Measurements from ENCODE around the gene OR6M1.

Gene OR6M1

DNA sequence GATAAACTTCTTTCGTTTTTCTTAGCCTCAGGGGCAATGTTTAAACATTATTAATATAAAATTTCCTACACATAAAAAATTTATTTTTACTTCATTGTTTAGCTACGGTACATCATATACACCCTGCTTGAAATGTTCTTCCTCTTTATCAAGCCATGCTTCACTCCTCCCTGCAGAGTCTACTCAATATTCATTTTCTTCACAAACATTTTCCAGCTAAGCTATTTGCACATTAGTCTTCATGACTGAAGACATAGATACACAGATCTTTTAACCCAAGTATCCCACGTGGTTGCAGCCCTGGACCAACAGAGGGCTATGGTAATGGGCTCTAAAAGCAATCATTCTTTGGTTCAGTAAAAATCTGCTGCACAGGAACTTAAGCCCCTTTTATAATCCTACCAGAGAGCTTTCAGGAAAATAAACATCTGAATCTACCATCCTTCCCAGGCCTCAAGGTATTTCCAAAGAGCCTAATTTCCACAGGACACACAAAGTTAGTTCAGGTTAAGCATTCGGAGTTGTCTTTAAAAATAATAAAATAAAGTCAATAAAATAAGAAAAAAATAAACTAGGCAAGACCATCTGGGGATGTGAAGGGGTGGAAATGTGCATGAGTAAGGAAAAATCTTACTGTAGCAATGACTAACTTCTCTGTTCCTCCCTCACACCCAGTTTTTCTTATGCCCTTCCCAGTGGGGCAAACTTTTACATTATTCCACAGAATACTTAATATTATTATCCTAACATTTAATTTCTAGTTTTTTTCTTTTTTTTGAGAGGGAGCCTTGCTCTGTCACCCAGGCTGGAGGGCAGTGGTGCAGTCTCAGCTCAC, 30.2 kb downstream of the OR6M1 start:
- DNase-seq (ENCODE audit: low read depth in 2 of 2) = no peak

DNA sequence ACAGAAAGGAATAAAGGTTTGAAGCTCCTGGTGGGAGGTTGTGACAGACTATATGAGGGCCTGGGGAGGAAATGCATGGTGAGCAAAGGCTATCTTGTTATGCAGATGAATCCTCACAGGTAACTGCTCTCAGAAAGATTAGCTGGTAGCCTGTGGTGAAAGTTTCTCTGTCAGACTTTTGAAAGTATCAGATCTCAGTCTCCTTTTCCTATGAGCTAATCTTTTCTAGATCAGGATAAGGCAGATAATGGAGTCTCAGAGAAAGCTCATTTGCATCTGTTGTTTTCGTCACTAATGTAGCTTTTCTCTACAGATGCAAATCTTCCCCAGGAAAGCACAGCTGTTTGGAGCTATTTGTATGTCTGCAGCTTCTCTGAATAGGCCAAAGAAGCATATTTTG, 30.9 kb downstream of the OR6M1 start:
- no peak for DNase-seq (ENCODE audit: low read depth in 2 of 2)

DNA sequence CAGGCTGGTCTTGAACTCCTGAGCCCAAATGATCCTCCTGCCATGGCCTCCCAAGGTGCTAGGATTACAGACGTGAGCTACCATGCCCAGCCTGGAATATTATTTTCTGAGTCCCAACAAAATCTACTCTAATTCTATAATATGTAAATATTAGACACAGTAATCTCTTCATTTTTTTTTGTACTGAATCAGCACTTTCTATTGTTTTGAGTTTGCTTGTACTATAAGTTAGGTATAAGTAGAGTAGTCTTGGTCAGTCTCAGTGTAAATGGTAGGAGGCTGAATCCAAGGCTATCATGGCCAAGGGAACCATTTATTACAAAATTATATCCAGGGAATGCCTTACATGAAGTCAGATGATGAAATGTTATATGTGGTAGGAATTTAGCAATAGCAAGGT, 32.2 kb downstream of the OR6M1 start:
- DNase-seq (ENCODE audit: low read depth in 2 of 2) = no peak

DNA sequence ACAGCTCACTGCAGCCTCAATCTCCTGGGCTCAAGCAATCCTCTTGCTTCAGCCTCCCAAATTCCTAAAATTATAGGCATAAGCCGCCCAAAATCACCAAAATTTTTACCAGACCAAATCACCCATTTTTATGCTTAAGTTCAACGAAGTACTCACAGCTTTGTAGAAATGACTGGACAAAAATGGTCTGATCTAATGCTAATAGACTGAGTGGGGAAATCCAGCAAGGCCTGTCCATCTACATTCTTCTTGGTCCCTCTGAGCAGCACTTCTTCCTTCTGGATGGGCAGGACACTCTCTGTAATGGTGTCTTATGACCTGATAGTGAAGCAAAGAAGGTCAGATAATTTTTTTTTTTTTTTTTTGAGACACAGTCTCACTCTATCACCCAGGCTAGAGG, 33.1 kb downstream of the OR6M1 start:
- DNase-seq (ENCODE audit: low read depth in 2 of 2) = no peak

DNA sequence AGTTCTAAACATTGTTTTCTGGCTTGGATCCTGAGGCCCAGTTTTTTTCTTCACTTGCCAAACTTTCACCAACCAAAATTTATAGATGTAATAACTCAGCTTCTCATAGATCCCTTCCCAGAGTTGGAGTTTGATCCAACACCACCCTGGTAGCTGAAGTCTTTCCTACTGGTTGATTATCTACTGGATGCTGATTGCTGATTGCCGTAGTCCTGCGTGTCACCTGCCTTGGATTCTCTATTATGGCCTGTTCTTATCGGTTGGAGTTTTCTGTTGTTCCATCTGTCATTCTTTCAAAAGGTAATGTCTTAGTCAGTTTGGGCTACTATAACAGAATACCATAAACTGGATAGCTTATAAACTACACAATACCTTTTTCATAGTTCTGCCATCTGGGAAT, 34.5 kb downstream of the OR6M1 start:
- DNase-seq (ENCODE audit: low read depth in 2 of 2) = no peak

DNA sequence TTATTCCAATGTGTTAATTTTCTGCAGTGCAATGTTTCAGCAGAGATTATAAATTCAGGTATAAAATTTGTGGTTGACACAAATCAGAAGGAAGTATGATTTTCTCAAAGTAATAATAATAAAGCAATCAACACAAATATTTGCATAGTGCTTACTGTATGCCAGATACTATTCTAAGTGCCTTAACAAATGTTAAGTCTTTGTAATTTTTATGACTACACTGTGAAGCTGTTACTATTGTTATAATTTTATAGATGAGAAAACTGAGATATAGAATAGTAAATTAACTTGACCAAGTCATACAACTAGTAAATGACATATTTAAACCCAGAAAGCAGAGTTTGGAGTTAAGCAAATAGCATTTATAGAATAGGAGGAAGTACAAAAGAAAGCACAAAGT, 35.4 kb downstream of the OR6M1 start:
- no peak for DNase-seq (ENCODE audit: low read depth in 2 of 2)

DNA sequence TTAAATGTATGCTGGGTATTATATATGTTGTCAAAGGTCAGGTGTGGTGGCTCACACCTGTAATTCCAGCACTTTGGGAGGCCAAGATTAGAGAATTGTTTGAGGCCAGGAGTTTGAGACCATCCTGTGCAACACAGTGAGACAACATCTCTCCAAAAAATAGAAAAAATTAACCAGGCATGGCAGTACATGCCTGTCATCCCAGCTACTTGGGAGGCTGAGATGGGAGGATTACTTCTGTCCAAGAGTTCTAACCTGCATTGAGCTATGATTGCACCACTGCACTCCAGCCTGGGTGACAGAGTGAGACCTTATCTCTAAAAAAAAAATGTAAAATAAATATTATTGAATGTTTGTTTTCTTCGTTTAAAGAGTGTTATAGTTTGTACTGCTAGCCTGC, 40.5 kb downstream of the OR6M1 start:
- no peak for DNase-seq (ENCODE audit: low read depth in 2 of 2)

DNA sequence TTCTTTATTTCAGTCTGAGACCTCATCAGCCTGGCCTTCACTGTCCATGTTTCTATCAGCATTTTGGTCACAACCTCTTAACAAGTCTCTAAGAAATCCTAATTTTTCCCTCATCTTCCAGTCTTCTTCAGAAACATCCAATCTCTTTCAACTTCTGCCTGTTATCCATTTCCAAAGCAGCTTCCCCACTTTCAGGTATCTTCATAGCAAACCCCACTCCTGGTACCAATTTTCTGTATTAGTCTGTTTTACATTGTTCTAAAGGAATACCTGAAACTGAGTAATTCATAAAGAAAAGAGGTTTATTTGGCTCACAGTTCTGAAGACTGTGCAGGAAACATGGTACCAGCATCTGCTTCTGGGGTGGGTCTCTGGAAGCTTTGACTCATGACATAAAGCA, 43.7 kb downstream of the OR6M1 start:
- no peak for DNase-seq (ENCODE audit: low read depth in 2 of 2)

DNA sequence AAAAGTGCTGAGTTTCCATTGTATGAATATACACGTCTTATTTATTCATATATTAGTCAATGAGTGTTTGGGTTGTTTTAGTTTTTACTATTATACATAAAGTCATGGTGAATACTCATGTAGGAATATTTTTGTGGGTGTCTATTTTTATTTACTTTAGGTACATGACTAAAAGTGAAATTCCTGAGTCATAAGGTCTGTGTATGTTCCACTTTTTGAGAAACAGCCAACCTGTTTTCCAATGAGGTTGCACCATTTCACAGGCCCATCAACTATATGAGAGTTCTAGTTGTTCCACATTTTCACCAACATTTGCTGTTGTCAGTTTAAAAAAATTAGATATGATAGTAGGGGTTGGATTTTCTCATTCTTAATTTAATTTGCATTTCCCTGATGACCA, 45.3 kb downstream of the OR6M1 start:
- DNase-seq (ENCODE audit: low read depth in 2 of 2) = no peak

DNA sequence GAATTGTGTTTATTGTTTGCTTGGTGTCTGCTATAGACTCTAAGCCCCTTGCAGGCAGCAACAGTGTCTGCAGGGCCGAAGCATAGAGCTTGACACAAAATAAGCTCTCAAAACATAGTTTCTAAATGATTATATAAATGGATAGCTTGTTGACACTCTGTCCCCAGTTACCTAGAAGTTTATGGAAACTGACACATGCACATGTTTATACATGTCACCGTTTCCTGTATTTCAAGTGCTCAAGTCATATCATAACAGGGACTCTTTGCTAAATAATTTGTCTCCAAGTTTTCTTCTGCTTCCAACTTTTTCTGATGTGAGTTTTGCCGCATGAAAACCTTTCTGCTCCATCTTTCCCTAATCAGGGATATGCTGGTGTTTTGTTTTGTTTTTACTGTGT, 48.2 kb downstream of the OR6M1 start:
- no peak for DNase-seq (ENCODE audit: low read depth in 2 of 2)

DNA sequence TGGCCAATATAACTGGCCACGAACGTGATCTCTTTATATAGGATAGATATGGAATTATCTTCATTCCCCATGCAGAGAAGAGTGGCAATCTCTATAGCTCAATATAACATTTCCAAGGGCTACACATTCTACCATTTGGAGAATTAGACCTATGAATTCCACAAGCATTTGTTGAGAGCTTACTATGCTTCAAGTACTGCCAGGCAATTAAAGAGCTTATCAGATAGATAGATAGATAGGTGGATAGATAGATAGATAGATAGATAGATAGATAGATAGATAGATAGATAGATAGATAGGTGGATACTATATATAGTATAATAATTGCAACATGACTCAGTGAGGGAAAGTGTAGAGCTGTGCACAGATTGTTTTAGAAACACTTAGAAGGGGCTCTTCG, 50.3 kb downstream of the OR6M1 start:
- DNase-seq (ENCODE audit: low read depth in 2 of 2) = no peak

Data from stimulated activated CD4-positive, alpha-beta T cell treated with anti-CD3 and anti-CD28 coated beads, Interleukin-12 subunit alpha, Interleukin-12 subunit beta, amount 100 ng/mL, for 24 hours (primary cell).